Central memory CD8-positive, alpha-beta T cell (primary cell): ENCODE results near the gene MTERF2.
A peak's percentile ranks its signal among the peaks of the same experiment; 100 is the strongest.

Source experiments
- ATAC-seq: fragments of 150-1000 bp; cut with Tn5 transposase; replicated peaks from 2 replicates; pipeline ENCODE4 v1.10.0; 2022; ENCODE audit warnings: mild to moderate bottlenecking, moderate FRiP score, moderate number of reproducible peaks; ENCODE audit not compliant: poor library complexity, severe bottlenecking; ENCODE audit errors: extremely low read depth
- DNase-seq, 2 donors: peaks; one replicate each; pipeline ENCODE4 v3.0.0; 2021; ENCODE audit warnings: low spot score in 2 of 2
- H3K27ac Mint-ChIP-seq: one replicate; pipeline ENCODE4 v1.8.0; 2022; ENCODE audit warnings: low read depth, mild to moderate bottlenecking, moderate library complexity, mixed read lengths
- H3K27me3 Mint-ChIP-seq: one replicate; pipeline ENCODE4 v1.8.0; 2022; ENCODE audit warnings: mixed read lengths
- H3K36me3 Mint-ChIP-seq: one replicate; pipeline ENCODE4 v1.8.0; 2022; ENCODE audit warnings: mild to moderate bottlenecking, moderate library complexity, mixed read lengths; ENCODE audit not compliant: insufficient read depth
- H3K4me1 Mint-ChIP-seq: one replicate; pipeline ENCODE4 v1.8.0; 2022; ENCODE audit warnings: mixed read lengths
- H3K4me3 Mint-ChIP-seq: one replicate; pipeline ENCODE4 v1.8.0; 2022; ENCODE audit warnings: mild to moderate bottlenecking, moderate library complexity, mixed read lengths
- H3K9me3 Mint-ChIP-seq: one replicate; pipeline ENCODE4 v1.8.0; 2022; ENCODE audit warnings: mixed read lengths

Gene MTERF2

GRCh38 chr12:106984588-106985137, 2.3 kb downstream of the MTERF2 start:
- ATAC-seq (no peak), DNase-seq (no peak)
- Mint-ChIP-seq H3K4me1 (peaks cover 38% of the 10 kb centered on the region), H3K27ac (peak overlapping the region; percentile 3), H3K36me3 (peaks cover 10% of the 10 kb centered on the region), H3K9me3 (peaks cover 6% of the 10 kb centered on the region), H3K4me3 (no peak overlapping the region), H3K27me3 (no peaks in the 10 kb centered on the region)

- Mint-ChIP-seq H3K4me3 (no peak overlapping the region), H3K4me1 (peaks cover 32% of the 10 kb centered on the region), H3K27me3 (no peaks in the 10 kb centered on the region), H3K36me3 (peaks cover 11% of the 10 kb centered on the region), H3K27ac (no peak overlapping the region), H3K9me3 (peaks cover 6% of the 10 kb centered on the region)
- ATAC-seq (no peak), DNase-seq (no peak)
Observed at GRCh38 chr12:106982229-106982628, 4.7 kb downstream of the MTERF2 start.

- peaks cover 6% of the 10 kb centered on the region for H3K9me3 Mint-ChIP-seq
Observed at GRCh38 chr12:106981788-106982187, 5.2 kb downstream of the MTERF2 start.

GRCh38 chr12:106980944-106981343, 6.0 kb downstream of the MTERF2 start:
- Mint-ChIP-seq H3K27me3 (no peaks in the 10 kb centered on the region), H3K27ac (no peak overlapping the region), H3K4me1 (peaks cover 26% of the 10 kb centered on the region), H3K4me3 (no peak overlapping the region), H3K9me3 (peaks cover 6% of the 10 kb centered on the region), H3K36me3 (peaks cover 4% of the 10 kb centered on the region)
- ATAC-seq (no peak), DNase-seq (no peak)

More at GRCh38 chr12:106981788-106982187, 5.2 kb downstream of the MTERF2 start:
- no peak overlapping the region for H3K4me3 Mint-ChIP-seq
- no peak overlapping the region for H3K27ac Mint-ChIP-seq
- peaks cover 29% of the 10 kb centered on the region for H3K4me1 Mint-ChIP-seq
- H3K27me3 Mint-ChIP-seq, result no peaks in the 10 kb centered on the region
- ATAC-seq (no peak), DNase-seq (no peak)
- peaks cover 7% of the 10 kb centered on the region for H3K36me3 Mint-ChIP-seq

GRCh38 chr12:106978035-106978800, 8.7 kb downstream of the MTERF2 start:
- Mint-ChIP-seq H3K27me3 (no peaks in the 10 kb centered on the region), H3K36me3 (peaks cover 5% of the 10 kb centered on the region), H3K27ac (peak overlapping the region; percentile 66), H3K4me1 (peaks cover 7% of the 10 kb centered on the region), H3K9me3 (no peaks in the 10 kb centered on the region), H3K4me3 (no peak overlapping the region)
- DNase-seq (no peak), ATAC-seq (no peak)

GRCh38 chr12:106976668-106977067, 10.3 kb downstream of the MTERF2 start:
- Mint-ChIP-seq H3K27ac (no peak overlapping the region), H3K27me3 (no peaks in the 10 kb centered on the region), H3K4me3 (no peak overlapping the region), H3K4me1 (peaks cover 7% of the 10 kb centered on the region), H3K36me3 (peaks cover 5% of the 10 kb centered on the region), H3K9me3 (no peaks in the 10 kb centered on the region)
- no peak for ATAC-seq
- no peak for DNase-seq

- Mint-ChIP-seq H3K4me1 (peaks cover 8% of the 10 kb centered on the region), H3K27ac (no peak overlapping the region)
Observed at GRCh38 chr12:106975993-106976658, 10.8 kb downstream of the MTERF2 start.

GRCh38 chr12:106975098-106975497, 11.8 kb downstream of the MTERF2 start:
- no peak for ATAC-seq
- H3K36me3 Mint-ChIP-seq, result peaks cover 7% of the 10 kb centered on the region

More at GRCh38 chr12:106975993-106976658, 10.8 kb downstream of the MTERF2 start:
- no peak for DNase-seq
- peaks cover 5% of the 10 kb centered on the region for H3K36me3 Mint-ChIP-seq
- H3K27me3 Mint-ChIP-seq, result no peaks in the 10 kb centered on the region
- H3K9me3 Mint-ChIP-seq, result no peaks in the 10 kb centered on the region
- no peak overlapping the region for H3K4me3 Mint-ChIP-seq
- no peak for ATAC-seq

GRCh38 chr12:106974511-106974910, 12.4 kb downstream of the MTERF2 start:
- no peak for ATAC-seq
- Mint-ChIP-seq H3K4me3 (no peak overlapping the region), H3K4me1 (peaks cover 11% of the 10 kb centered on the region), H3K27ac (no peak overlapping the region), H3K9me3 (no peaks in the 10 kb centered on the region), H3K27me3 (no peaks in the 10 kb centered on the region), H3K36me3 (peaks cover 7% of the 10 kb centered on the region)
- DNase-seq, result no peak

More at GRCh38 chr12:106975098-106975497, 11.8 kb downstream of the MTERF2 start:
- Mint-ChIP-seq H3K4me3 (no peak overlapping the region), H3K27me3 (no peaks in the 10 kb centered on the region), H3K27ac (no peak overlapping the region), H3K9me3 (no peaks in the 10 kb centered on the region), H3K4me1 (peaks cover 11% of the 10 kb centered on the region)
- DNase-seq, result no peak

GRCh38 chr12:106973545-106973944, 13.4 kb downstream of the MTERF2 start:
- ATAC-seq (no peak), DNase-seq (no peak)
- peaks cover 5% of the 10 kb centered on the region for H3K36me3 Mint-ChIP-seq
- H3K27ac Mint-ChIP-seq, result no peak overlapping the region
- peaks cover 11% of the 10 kb centered on the region for H3K4me1 Mint-ChIP-seq
- H3K4me3 Mint-ChIP-seq, result no peak overlapping the region
- no peaks in the 10 kb centered on the region for H3K27me3 Mint-ChIP-seq
- no peaks in the 10 kb centered on the region for H3K9me3 Mint-ChIP-seq

- DNase-seq, result no peak
- peaks cover 13% of the 10 kb centered on the region for H3K4me1 Mint-ChIP-seq
- peaks cover 12% of the 10 kb centered on the region for H3K36me3 Mint-ChIP-seq
- H3K27me3 Mint-ChIP-seq, result no peaks in the 10 kb centered on the region
- no peak overlapping the region for H3K4me3 Mint-ChIP-seq
- ATAC-seq, result no peak
- no peak overlapping the region for H3K27ac Mint-ChIP-seq
- no peaks in the 10 kb centered on the region for H3K9me3 Mint-ChIP-seq
Observed at GRCh38 chr12:106971065-106971464, 15.9 kb downstream of the MTERF2 start.

- DNase-seq (no peak), ATAC-seq (no peak)
- no peaks in the 10 kb centered on the region for H3K9me3 Mint-ChIP-seq
- H3K4me1 Mint-ChIP-seq, result peaks cover 35% of the 10 kb centered on the region
- peaks cover 21% of the 10 kb centered on the region for H3K36me3 Mint-ChIP-seq
- H3K27me3 Mint-ChIP-seq, result no peaks in the 10 kb centered on the region
- H3K4me3 Mint-ChIP-seq, result no peak overlapping the region
- H3K27ac Mint-ChIP-seq, result no peak overlapping the region
Observed at GRCh38 chr12:106964526-106964925, 22.4 kb downstream of the MTERF2 start.

GRCh38 chr12:106962286-106962685, 24.7 kb downstream of the MTERF2 start:
- H3K36me3 Mint-ChIP-seq, result peaks cover 21% of the 10 kb centered on the region
- peaks cover 42% of the 10 kb centered on the region for H3K4me1 Mint-ChIP-seq
- ATAC-seq (no peak), DNase-seq (no peak)
- H3K9me3 Mint-ChIP-seq, result no peaks in the 10 kb centered on the region
- no peak overlapping the region for H3K4me3 Mint-ChIP-seq
- no peaks in the 10 kb centered on the region for H3K27me3 Mint-ChIP-seq
- H3K27ac Mint-ChIP-seq, result no peak overlapping the region
